Esophagus muscularis mucosa (tissue), 4 donors: Measurements from ENCODE around the gene PLXNA1. TPM values are rescaled to one million over a fixed set of nuclear protein-coding genes. Genes with fewer than 3 reads are reported as not detected.

Source experiments
- DNase-seq: peaks from one replicate; pipeline ENCODE4 v3.0.0-alpha.2; 2017; ENCODE audit errors: extremely low spot score
- H3K27ac ChIP-seq, 4 donors: fragments of 200-600 bp; sonication (generic); replicated peaks in 1 of 4; 1 replicate in 3 of 4; 2 replicates in 1 of 4; pipeline ENCODE4 v1.5.1; 2016 to 2019; ENCODE audit warnings: mild to moderate bottlenecking in 1 of 4
- H3K27me3 ChIP-seq, 4 donors: fragments of 200-600 bp; sonication (generic); one replicate each; pipeline versions ENCODE4 v1.5.1 to v1.6.0; 2016 to 2019
- H3K36me3 ChIP-seq, 4 donors: fragments of 200-600 bp; sonication (generic); one replicate each; pipeline ENCODE4 v1.5.1; 2016 to 2019
- H3K4me1 ChIP-seq, 4 donors: fragments of 200-600 bp; sonication (generic); one replicate each; pipeline ENCODE4 v1.5.1; 2016 to 2019
- H3K4me3 ChIP-seq, 4 donors: fragments of 200-600 bp; sonication (generic); 1 replicate in 2 of 4; 2 replicates in 2 of 4; pipeline ENCODE4 v1.5.1; 2016 to 2019; ENCODE audit warnings: mild to moderate bottlenecking in 4 of 4, moderate library complexity in 1 of 4
- H3K9me3 ChIP-seq, 4 donors: fragments of 200-600 bp; sonication (generic); 1 replicate in 3 of 4; 2 replicates in 1 of 4; pipeline ENCODE4 v1.5.1; 2016 to 2019
- EP300 ChIP-seq: sonication (generic); formaldehyde crosslinking; IDR thresholded peaks from one replicate; pipeline ENCODE4 v1.6.1; 2017; ENCODE audit warnings: antibody characterized with exemption
- POLR2A ChIP-seq: fragments of 450-650 bp; IDR thresholded peaks from one replicate; pipeline ENCODE4 v1.6.1; 2017; ENCODE audit warnings: antibody characterized with exemption, moderate library complexity, mild to moderate bottlenecking, low read depth
- POLR2AphosphoS5 ChIP-seq, 2 donors: sonication (generic); formaldehyde crosslinking; IDR thresholded peaks; one replicate each; pipeline ENCODE4 v1.6.1; 2017; ENCODE audit warnings: antibody characterized with exemption in 2 of 2
- WGBS: methylation state at CpG from one replicate; pipeline ENCODE4 v1.1.5; 2018; 5-methylcytosine and 5-hydroxymethylcytosine counted together
- intact Hi-C: fragments of 100-400 bp; cut with DNase I; formaldehyde crosslinking; loops from one replicate; pipeline ENCODE4 v1.15.1; 2023
- total RNA-seq, 4 donors: library from RNA; depleted of rRNA; stranded (reverse); fragments of >200 nt; gene quantifications; one replicate each; pipeline versions ENCODE4 v1.1.0 to v1.2.1, GENCODE V29; 2016
- TF ChIP-seq, protein P1 (sequence below), 3 experiments: fragments of 200-600 bp in 2 of 3; fragments of 450-650 bp in 1 of 3; sonication (generic) in 2 of 3; IDR thresholded peaks; one replicate each; pipeline ENCODE4 v1.5.1; 2017 to 2019; ENCODE audit warnings: antibody characterized with exemption in 3 of 3, mild to moderate bottlenecking in 2 of 3, moderate library complexity in 1 of 3

The PLXNA1 gene
- total RNA-seq, 4 donors from 2014 or later: 33.6 to 82.4 (median 47.0) TPM

DNA sequence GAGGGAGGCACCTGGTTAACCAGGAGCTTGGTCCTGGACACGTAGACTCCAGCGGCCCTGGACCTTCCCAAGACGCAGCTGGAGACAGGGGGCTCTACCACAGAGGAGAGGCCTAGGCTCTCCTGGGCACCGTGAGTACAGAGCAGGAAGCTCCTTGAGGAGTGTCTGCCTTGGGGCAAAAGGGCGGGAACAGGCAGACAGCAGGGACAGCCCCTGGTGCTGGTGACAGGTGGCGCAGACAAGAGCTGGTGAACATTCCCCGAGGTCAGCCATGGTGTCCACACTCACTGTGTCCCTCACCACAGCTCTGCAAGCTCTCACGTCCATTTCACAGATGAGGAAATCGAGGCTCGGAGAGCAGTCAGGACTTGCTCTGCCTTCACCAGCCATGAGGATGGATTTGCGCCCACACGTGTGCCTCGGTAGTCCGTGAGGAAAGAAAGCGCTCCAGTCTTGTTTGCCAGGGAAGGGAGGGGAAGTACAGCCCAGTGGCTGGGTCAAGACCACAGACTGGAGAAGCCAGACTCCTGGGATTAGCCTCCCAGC, 2.6 kb upstream of the PLXNA1 start:
- intact Hi-C loops: loop anchor here (5.0 to 10.0 kb wide), 3 partner anchors 306 to 564 kb away; no protein-coding TSS in a partner anchor
- WGBS: 84% methylated on average over 15 of the region's 15 CpGs
- Histone ChIP-seq H3K27me3 (peaks cover 0 to 14% (median 0%) of the 10 kb centered on the region in 4 donors), H3K4me1 (peaks cover 19 to 30% (median 27%) of the 10 kb centered on the region in 4 donors), H3K9me3 (peaks cover 0 to 6% (median 4%) of the 10 kb centered on the region in 4 donors), H3K36me3 (no peaks in the 10 kb centered on the region), H3K4me3 (no peak overlapping the region), H3K27ac (no peak overlapping the region)
- TF ChIP-seq POLR2A: no peak
- TF ChIP-seq, protein P1, sequence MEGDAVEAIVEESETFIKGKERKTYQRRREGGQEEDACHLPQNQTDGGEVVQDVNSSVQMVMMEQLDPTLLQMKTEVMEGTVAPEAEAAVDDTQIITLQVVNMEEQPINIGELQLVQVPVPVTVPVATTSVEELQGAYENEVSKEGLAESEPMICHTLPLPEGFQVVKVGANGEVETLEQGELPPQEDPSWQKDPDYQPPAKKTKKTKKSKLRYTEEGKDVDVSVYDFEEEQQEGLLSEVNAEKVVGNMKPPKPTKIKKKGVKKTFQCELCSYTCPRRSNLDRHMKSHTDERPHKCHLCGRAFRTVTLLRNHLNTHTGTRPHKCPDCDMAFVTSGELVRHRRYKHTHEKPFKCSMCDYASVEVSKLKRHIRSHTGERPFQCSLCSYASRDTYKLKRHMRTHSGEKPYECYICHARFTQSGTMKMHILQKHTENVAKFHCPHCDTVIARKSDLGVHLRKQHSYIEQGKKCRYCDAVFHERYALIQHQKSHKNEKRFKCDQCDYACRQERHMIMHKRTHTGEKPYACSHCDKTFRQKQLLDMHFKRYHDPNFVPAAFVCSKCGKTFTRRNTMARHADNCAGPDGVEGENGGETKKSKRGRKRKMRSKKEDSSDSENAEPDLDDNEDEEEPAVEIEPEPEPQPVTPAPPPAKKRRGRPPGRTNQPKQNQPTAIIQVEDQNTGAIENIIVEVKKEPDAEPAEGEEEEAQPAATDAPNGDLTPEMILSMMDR (IDR thresholded peaks at IDR 0.05): no peak
- no peak for TF ChIP-seq EP300
- no peak for DNase-seq

DNA sequence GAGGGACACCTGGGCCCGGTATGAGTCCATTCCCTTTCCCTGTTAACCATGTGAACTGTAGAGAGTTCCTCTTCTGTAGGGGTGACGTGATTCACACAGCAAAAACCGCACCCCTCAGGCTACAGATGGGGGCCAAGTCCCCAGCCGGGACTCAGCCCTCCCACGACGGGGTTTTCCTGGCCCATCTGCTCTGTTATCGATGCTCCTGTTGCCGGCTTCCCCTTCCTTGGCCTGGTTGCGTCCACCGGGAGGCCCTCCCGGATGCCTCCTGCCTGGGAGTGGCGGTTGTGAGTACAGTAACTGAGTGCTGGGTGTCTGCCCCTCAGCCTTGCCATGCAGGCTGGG, 817 bp upstream of the PLXNA1 start:
- no peak for DNase-seq
- peaks cover 0 to 14% (median 0%) of the 10 kb centered on the region in 4 donors for H3K27me3 ChIP-seq
- peaks cover 24 to 46% (median 42%) of the 10 kb centered on the region in 4 donors for H3K4me1 ChIP-seq
- TF ChIP-seq EP300 (no peak), POLR2AphosphoS5 (IDR thresholded peaks at IDR 0.05) (no peak), POLR2A (no peak)
- TF ChIP-seq, protein P1 (IDR thresholded peaks at IDR 0.05): no peak
- H3K36me3 ChIP-seq: no peaks in the 10 kb centered on the region
- intact Hi-C loops: loop anchor here (2.0 to 10.0 kb wide), 4 partner anchors 231 to 563 kb away; no protein-coding TSS in a partner anchor
- no peaks in the 10 kb centered on the region for H3K9me3 ChIP-seq
- WGBS: 13% methylated on average over 3 of the region's 12 CpGs
- H3K27ac ChIP-seq: peak overlapping the region; percentile 76 to 85 (median 80)
- peak overlapping the region; percentile 54 to 92 (median 58) for H3K4me3 ChIP-seq

DNA sequence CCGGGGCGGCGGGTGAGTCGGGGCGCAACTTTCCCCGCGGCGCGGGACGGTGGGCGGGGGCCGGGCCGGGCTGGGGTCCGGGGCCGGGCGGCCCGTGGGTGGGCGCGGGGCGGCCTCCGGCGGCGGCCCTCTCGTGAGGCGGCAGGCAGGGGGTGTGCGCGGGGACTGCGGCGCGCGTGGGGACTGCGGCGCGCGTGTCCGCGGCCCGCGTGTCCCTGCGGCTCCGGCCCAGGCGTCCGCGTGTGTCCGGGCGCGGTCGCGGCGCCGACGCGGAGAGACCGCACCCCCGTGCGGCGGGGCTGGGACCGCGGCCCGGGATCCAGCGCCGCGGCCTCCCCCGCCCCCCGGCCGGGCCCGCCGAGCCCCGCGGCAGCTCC, 349 bp downstream of the PLXNA1 start:
- intact Hi-C loops: loop anchor here (2.0 to 10.0 kb wide), 4 partner anchors 232 to 562 kb away; no protein-coding TSS in a partner anchor
- Histone ChIP-seq H3K27ac (peak overlapping the region in 2 of 4 donors; percentile 38 to 61), H3K27me3 (peaks cover 0 to 8% (median 0%) of the 10 kb centered on the region in 4 donors), H3K4me1 (peaks cover 24 to 54% (median 45%) of the 10 kb centered on the region in 4 donors), H3K4me3 (peak overlapping the region; percentile 68 to 92 (median 84)), H3K36me3 (peaks cover 0 to under 1% (median under 1%) of the 10 kb centered on the region in 4 donors), H3K9me3 (no peaks in the 10 kb centered on the region)
- no peak for DNase-seq
- no CpG with 5 or more reads among the region's 70 CpGs for WGBS
- TF ChIP-seq, protein P1 (IDR thresholded peaks at IDR 0.05): no peak
- TF ChIP-seq POLR2AphosphoS5 (IDR thresholded peaks at IDR 0.05): no peak
- TF ChIP-seq POLR2A: no peak
- no peak for TF ChIP-seq EP300

DNA sequence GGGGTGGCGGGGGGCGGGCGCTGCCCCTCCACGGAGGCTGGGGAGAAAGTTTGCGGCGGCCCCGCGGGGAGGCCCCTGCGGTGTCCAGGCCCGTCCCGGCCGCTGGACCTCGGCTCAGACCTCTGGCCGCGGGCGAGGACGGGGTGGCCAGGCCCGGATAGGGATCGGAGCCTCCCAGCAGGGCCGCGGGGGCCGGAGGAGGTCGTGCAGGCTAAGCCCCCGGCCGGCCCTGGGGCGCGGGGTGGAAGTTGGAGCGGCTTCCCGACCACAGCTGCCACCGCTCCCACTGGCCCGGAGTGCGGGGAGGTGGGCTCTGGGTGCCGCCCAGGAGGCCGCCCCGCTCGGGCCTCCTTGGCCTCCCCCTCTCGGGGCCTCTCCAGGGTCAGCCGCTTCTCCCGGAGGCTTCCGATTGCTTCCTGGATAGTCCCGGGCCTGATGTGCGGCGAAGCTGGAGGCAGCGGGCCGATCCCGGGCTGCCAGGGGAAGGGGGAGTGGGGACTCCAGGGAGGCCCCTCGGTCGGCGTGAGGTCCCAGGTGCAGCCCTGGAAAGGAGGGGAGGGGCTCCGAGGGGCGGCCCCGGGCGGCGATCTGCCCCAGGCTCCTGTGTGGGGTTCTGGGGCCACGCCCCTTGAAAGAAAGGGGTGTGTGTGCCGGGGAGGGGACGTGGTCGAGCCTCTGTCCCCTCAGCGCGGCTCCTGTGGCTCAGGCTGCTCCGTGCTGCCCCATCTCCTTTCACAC, 907 bp downstream of the PLXNA1 start:
- H3K27me3 ChIP-seq: peaks cover 0 to 8% (median 0%) of the 10 kb centered on the region in 4 donors
- WGBS: no CpG with 5 or more reads among the region's 61 CpGs
- peak overlapping the region; percentile 68 to 92 (median 84) for H3K4me3 ChIP-seq
- H3K27ac ChIP-seq: peak overlapping the region; percentile 38 to 61 (median 46)
- peaks cover 24 to 54% (median 45%) of the 10 kb centered on the region in 4 donors for H3K4me1 ChIP-seq
- DNase-seq: no peak
- H3K9me3 ChIP-seq: no peaks in the 10 kb centered on the region
- peaks cover 0 to 6% (median 4%) of the 10 kb centered on the region in 4 donors for H3K36me3 ChIP-seq
- TF ChIP-seq, protein P1 (IDR thresholded peaks at IDR 0.05): no peak
- TF ChIP-seq POLR2A (no peak), POLR2AphosphoS5 (IDR thresholded peaks at IDR 0.05) (no peak), EP300 (no peak)
- intact Hi-C loops: loop anchor here (2.0 to 10.0 kb wide), 4 partner anchors 233 to 561 kb away; no protein-coding TSS in a partner anchor
